ENCODE data around the gene CDRT4. TPM values are rescaled to one million over a fixed set of nuclear protein-coding genes. Genes with fewer than 3 reads are reported as not detected.

CDRT4 gene
- total and polyA plus RNA-seq, 2 donors (not counting 3 experiments of a cell fraction or from before 2014, with no cell fraction given) = 11.5 to 13.6 TPM

GRCh38 chr17:15470536-15470935 is 3.1 kb upstream of the CDRT4 start:
- ChIA-PET POLR2A (no interaction called here), CTCF (interaction anchor here (1.2 to 1.3 kb wide), 3 partner anchors 9 to 32 kb away, joined by 3 to 10 read pairs (median 6); no protein-coding TSS in a partner anchor)
- Histone ChIP-seq H3K4me3 (replicated peaks in 1 of 3; ENCODE audit: insufficient read depth in 1 of 3, low read depth in 1 of 3, low read length in 3 of 3) (no peak overlapping the region), H3K79me2 (ENCODE audit: control insufficient read depth, insufficient read depth, low read length) (no peaks in the 10 kb centered on the region), H3K9me1 (replicated peaks; ENCODE audit: control insufficient read depth, extremely low read depth, insufficient read depth, low read length) (no peaks in the 10 kb centered on the region), H2AFZ (ENCODE audit: low read depth, low read length) (no peak overlapping the region), H3K4me1 (ENCODE audit: control insufficient read depth, extremely low read depth, insufficient read depth, low read length) (peaks cover 7% of the 10 kb centered on the region), H3K4me2 (ENCODE audit: insufficient read depth, low read length) (no peak overlapping the region), H3K27me3 (ENCODE audit: control insufficient read depth in 2 of 2, insufficient read depth in 2 of 2, low read length in 2 of 2) (no peaks in the 10 kb centered on the region), H3K36me3 (ENCODE audit: control insufficient read depth in 2 of 2, extremely low read depth in 1 of 2, insufficient read depth in 2 of 2, low read length in 2 of 2) (no peaks in the 10 kb centered on the region), H3K9ac (replicated peaks; ENCODE audit: extremely low read depth, insufficient read depth, low read length) (no peak overlapping the region), H3K9me3 (replicated peaks; ENCODE audit: control insufficient read depth, insufficient read depth, low read length) (no peaks in the 10 kb centered on the region), H3K27ac (ENCODE audit: insufficient read depth, low read depth, low read length) (no peak overlapping the region), H4K20me1 (replicated peaks; ENCODE audit: control insufficient read depth, extremely low read depth, insufficient read depth, low read length) (no peaks in the 10 kb centered on the region)
- FAIRE-seq (no peak), DNase-seq (ENCODE audit: low read depth, low spot score) (no peak)
- no peak for TF ChIP-seq POLR2A (IDR thresholded peaks at IDR 0.05; ENCODE audit: low read depth, low read length)
- no peak for TF ChIP-seq MYC (IDR thresholded peaks at IDR 0.05; ENCODE audit: low read depth, low read length)
- no peak for TF ChIP-seq GATA2 (IDR thresholded peaks at IDR 0.05; ENCODE audit: insufficient read depth, insufficient read length, low read depth, low read length)
- no peak for TF ChIP-seq JUN (IDR thresholded peaks at IDR 0.05; ENCODE audit: borderline replicate concordance, insufficient read depth, insufficient read length, low read depth)
- no peak for TF ChIP-seq EZH2 (IDR thresholded peaks at IDR 0.05; ENCODE audit: borderline replicate concordance, low read depth, low read length, severe bottlenecking)
- no peak for TF ChIP-seq MAX (IDR thresholded peaks at IDR 0.05; ENCODE audit: insufficient read depth, insufficient read length)
- TF ChIP-seq POLR2AphosphoS5 (IDR thresholded peaks at IDR 0.05; ENCODE audit: insufficient read depth, low read depth, low read length) = no peak
- TF ChIP-seq CTCF (IDR thresholded peaks at IDR 0.05; ENCODE audit: extremely low read depth in 1 of 2, insufficient read depth in 1 of 2, low read depth in 1 of 2, low read length in 2 of 2) = no peak
- no peak for TF ChIP-seq FOS (IDR thresholded peaks at IDR 0.05; ENCODE audit: borderline replicate concordance, insufficient read depth, low read length)
- dilution Hi-C loops (cut with MboI; ENCODE audit: extremely low pct_ligation_motif_present, low sequenced_read_pairs) = no loop called here
- intact Hi-C loops (cut with micrococcal nuclease) = no loop called here
- no TSS peak for BruUV-seq (replicated peaks)

Data from endothelial cell of umbilical vein (primary cell).